Central memory CD8-positive, alpha-beta T cell (primary cell): ENCODE results near the gene SVIL.
A peak's percentile ranks its signal among the peaks of the same experiment; 100 is the strongest.
"Not testable (repeated sequence)": the region's sequence is repeated elsewhere in the genome, so short reads cannot be mapped to it uniquely, and the experiment has no call there.

ENCODE experiments used
- ATAC-seq: fragments of 150-1000 bp; cut with Tn5 transposase; replicated peaks from 2 replicates; pipeline ENCODE4 v1.10.0; 2022; ENCODE audit warnings: mild to moderate bottlenecking, moderate FRiP score, moderate number of reproducible peaks; ENCODE audit not compliant: poor library complexity, severe bottlenecking; ENCODE audit errors: extremely low read depth
- DNase-seq, 2 donors: peaks; one replicate each; pipeline ENCODE4 v3.0.0; 2021; ENCODE audit warnings: low spot score in 2 of 2
- H3K27ac Mint-ChIP-seq: one replicate; pipeline ENCODE4 v1.8.0; 2022; ENCODE audit warnings: low read depth, mild to moderate bottlenecking, moderate library complexity, mixed read lengths
- H3K27me3 Mint-ChIP-seq: one replicate; pipeline ENCODE4 v1.8.0; 2022; ENCODE audit warnings: mixed read lengths
- H3K36me3 Mint-ChIP-seq: one replicate; pipeline ENCODE4 v1.8.0; 2022; ENCODE audit warnings: mild to moderate bottlenecking, moderate library complexity, mixed read lengths; ENCODE audit not compliant: insufficient read depth
- H3K4me1 Mint-ChIP-seq: one replicate; pipeline ENCODE4 v1.8.0; 2022; ENCODE audit warnings: mixed read lengths
- H3K4me3 Mint-ChIP-seq: one replicate; pipeline ENCODE4 v1.8.0; 2022; ENCODE audit warnings: mild to moderate bottlenecking, moderate library complexity, mixed read lengths
- H3K9me3 Mint-ChIP-seq: one replicate; pipeline ENCODE4 v1.8.0; 2022; ENCODE audit warnings: mixed read lengths

SVIL gene

DNA sequence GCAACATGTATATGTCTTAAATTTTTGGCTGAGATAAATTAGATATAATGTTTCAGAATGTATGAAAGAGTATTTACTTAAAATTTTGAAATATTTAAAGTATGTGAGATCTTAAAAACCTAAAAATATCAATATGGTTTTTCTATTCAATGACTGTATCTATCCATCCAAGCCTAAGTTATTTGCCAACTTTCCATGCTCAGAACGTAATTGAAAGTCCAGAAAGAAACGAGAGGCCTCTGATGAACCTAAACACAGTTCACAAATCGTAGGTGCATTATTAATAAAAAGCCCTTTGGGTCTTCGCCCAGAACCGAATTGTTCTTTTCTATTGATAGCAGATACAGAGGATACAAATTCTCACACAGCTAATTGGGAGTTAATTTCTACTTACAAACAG, 6.5 kb downstream of the SVIL start:
- Mint-ChIP-seq H3K4me3 (no peak overlapping the region), H3K27me3 (no peaks in the 10 kb centered on the region), H3K4me1 (peaks cover 18% of the 10 kb centered on the region), H3K27ac (no peak overlapping the region), H3K9me3 (no peaks in the 10 kb centered on the region), H3K36me3 (peaks cover 2% of the 10 kb centered on the region)
- ATAC-seq (no peak), DNase-seq (no peak)

DNA sequence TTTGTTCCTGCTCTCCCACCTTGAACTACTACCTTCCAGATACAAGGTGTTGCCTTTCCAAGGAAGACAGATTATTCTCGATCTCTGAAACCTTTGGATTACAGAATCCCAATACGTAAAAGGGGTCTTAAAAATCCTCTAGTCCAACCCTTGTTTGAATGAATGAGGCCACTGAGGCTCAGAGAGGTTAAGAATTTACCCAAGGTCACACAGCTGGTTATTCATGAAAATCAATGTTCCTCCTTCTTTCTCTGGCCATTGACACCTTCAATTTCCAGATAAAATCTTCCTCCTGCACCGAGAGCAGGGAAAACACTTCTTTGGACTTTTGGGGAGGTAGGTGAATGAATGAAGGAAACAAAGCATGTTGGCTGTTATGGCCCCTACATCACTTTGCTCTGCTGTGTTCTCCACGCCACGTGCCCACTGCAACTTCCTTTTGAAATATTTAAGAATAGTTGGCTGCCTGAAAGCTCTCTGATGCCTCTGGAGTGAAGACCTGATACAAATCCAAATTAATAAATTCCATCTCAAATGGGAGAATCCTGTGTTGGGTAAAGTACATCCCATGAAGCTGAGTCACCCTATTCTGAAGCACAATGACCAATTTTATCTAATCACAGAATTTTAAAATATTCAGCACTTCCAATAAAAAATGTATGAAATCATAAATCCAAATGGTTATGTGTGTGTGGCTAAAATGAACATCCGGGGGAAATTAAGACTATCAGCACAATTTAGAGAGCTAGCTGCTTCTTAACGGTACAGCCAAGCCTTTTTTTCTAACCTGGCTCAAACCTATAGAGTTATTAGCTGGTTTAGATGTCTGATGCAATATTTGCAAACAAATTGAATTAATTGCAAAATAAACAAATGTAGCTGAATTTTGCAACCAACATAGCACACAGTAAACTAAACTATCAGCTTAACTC, 7.3 kb downstream of the SVIL start:
- H3K36me3 Mint-ChIP-seq, result no peaks in the 10 kb centered on the region
- H3K27me3 Mint-ChIP-seq, result no peaks in the 10 kb centered on the region
- no peak overlapping the region for H3K27ac Mint-ChIP-seq
- H3K9me3 Mint-ChIP-seq, result no peaks in the 10 kb centered on the region
- no peak for ATAC-seq
- no peak for DNase-seq
- H3K4me3 Mint-ChIP-seq, result no peak overlapping the region
- H3K4me1 Mint-ChIP-seq, result peaks cover 14% of the 10 kb centered on the region

DNA sequence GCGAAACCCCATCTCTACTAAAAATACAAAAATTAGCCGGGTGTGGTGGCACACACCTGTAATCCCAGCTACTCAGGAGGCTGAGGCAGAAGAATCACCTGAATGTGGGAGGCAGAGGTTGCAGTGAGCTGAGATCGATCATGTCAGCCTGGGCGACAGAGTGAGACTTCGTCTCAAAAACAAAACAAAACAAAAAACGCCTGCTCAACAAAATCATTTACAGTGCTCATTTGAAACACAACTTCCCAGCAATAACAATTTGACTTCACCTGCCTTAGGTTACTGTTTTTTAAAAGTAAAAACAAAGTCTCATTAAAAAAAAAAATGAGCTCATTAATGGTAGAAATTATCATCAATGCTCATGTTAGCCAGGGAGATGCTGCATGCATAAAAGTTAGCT, 10.4 kb downstream of the SVIL start:
- DNase-seq, H3K4me1 Mint-ChIP-seq, ATAC-seq, H3K27me3 Mint-ChIP-seq, H3K36me3 Mint-ChIP-seq, H3K9me3 Mint-ChIP-seq, H3K4me3 Mint-ChIP-seq, H3K27ac Mint-ChIP-seq: not testable (repeated sequence)

DNA sequence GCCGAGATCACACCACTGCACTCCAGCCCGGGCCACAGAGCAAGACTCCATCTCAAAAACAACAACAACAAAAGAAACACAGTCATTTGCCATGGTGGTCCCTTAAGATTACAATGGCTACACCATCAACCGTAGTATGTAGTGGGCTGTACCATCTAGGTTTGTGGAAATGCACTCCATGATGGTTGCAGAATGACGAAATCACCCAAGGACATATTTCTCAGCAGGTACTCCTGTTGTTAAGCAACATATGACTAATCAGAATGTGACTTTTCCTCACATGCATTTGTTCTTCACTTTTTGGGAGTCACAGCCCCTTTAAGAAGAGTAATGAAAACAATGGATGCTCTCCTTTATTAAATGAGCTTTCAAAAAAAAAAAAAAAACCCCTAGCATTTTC, 11.0 kb downstream of the SVIL start:
- Mint-ChIP-seq H3K27ac (no peak overlapping the region), H3K36me3 (no peaks in the 10 kb centered on the region)
- no peak for DNase-seq

DNA sequence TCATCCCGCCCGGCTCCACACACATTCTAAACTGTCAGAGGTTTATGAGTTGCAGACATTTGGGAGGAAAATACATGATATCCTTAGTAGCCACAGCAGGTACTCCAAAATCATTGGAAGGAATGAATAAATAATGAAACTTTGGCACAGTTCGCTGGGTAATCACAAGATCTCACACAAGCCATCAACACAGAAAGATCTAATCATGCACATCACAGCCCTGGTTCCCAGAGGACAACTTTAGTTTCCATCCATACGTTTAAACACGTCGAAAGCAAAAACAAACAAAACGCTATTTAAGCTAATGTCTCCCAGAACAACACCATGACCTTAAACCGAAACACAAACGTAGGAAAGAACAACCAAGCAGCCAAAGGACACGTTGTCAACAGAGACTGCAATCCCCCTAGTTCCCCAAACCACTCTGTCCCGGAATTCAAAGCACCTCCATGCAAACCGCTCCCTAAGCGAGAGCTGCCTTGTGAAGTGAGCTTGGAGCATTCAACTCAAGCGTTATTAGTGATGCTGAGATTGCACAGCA, 12.3 kb downstream of the SVIL start:
- Mint-ChIP-seq H3K4me3 (no peak overlapping the region), H3K27me3 (no peaks in the 10 kb centered on the region), H3K9me3 (no peaks in the 10 kb centered on the region), H3K4me1 (peaks cover 7% of the 10 kb centered on the region), H3K36me3 (no peaks in the 10 kb centered on the region), H3K27ac (no peak overlapping the region)
- ATAC-seq (no peak), DNase-seq (no peak)

More for the DNA sequence above, 11.0 kb downstream of the SVIL start:
- Mint-ChIP-seq H3K4me1 (peaks cover 7% of the 10 kb centered on the region), H3K27me3 (no peaks in the 10 kb centered on the region), H3K9me3 (no peaks in the 10 kb centered on the region), H3K4me3 (no peak overlapping the region)
- no peak for ATAC-seq

DNA sequence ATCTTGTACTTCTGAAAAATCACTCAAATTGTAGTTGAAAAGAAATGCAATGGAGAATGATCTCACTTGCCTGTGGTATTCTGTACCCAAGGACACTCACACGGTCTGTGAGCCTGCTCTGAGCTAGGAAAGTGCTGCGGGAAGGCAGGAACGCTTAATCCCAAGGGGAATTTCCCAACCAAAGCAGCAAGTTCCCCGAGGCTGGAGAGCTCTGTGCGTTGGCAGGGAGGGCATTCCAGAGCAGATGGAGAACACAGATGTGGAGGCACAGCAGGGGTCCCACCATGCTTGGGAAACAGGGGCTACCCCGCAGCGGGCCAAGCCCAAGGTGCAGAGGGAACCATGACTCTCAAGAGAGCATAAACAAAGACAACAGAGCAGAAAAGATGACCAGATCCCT, 13.6 kb downstream of the SVIL start:
- Mint-ChIP-seq H3K4me1 (peaks cover 7% of the 10 kb centered on the region), H3K27ac (peak overlapping the region; percentile 58), H3K4me3 (no peak overlapping the region), H3K36me3 (no peaks in the 10 kb centered on the region), H3K27me3 (no peaks in the 10 kb centered on the region), H3K9me3 (no peaks in the 10 kb centered on the region)
- ATAC-seq (no peak), DNase-seq (no peak)

DNA sequence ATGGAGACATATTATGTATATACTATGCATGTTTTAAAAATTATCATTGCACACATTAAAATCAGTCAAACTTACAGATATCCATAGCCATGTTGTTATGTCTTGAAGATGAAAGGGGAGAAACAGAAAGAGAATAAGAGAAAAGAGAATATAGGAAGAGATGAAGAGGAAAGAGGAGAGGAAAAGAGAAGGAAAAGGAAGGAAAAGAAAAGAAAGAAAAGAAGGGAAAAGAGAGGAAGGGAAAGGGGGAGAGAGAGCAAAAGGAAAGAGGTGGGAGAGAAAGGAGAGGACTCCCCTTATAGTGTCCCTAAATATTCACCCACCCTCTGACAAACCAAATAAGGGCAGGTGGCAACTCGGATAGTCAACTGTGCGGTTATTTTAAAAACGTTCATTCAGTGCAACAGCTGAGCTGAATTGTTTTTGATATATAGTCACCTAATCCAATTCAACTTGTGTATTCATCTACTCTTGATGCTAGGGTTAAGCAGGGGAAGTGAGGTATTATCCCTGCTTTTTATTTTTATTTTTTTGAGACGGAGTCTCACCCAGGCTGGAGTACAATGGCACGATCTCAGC, 14.6 kb downstream of the SVIL start:
- Mint-ChIP-seq H3K27ac (no peak overlapping the region), H3K4me1 (peaks cover 7% of the 10 kb centered on the region), H3K9me3 (no peaks in the 10 kb centered on the region), H3K27me3 (no peaks in the 10 kb centered on the region), H3K36me3 (no peaks in the 10 kb centered on the region), H3K4me3 (no peak overlapping the region)
- DNase-seq (no peak), ATAC-seq (no peak)

DNA sequence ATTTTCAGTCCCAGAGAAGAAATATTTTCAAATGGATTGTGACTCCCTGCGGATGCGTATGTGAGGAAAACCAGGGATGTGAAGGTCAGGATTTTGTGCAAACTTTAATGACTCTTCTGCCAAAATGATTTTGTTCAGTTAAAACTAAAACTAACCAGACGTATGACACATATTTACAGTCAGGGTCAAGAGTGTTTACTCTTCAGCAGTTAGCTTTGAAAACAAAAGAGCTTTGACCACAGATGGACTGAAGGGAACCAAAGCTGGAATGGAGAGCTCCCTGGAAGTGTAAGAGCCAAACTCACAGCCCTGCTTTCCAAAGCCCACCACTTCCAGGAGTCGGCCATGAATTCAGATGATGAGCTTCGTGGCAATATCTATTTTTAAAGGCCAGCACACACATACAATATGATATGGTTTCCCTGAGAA, 15.5 kb downstream of the SVIL start:
- Mint-ChIP-seq H3K9me3 (no peaks in the 10 kb centered on the region), H3K36me3 (no peaks in the 10 kb centered on the region), H3K4me1 (peaks cover 7% of the 10 kb centered on the region), H3K27ac (no peak overlapping the region), H3K27me3 (no peaks in the 10 kb centered on the region), H3K4me3 (no peak overlapping the region)
- DNase-seq (no peak), ATAC-seq (no peak)

DNA sequence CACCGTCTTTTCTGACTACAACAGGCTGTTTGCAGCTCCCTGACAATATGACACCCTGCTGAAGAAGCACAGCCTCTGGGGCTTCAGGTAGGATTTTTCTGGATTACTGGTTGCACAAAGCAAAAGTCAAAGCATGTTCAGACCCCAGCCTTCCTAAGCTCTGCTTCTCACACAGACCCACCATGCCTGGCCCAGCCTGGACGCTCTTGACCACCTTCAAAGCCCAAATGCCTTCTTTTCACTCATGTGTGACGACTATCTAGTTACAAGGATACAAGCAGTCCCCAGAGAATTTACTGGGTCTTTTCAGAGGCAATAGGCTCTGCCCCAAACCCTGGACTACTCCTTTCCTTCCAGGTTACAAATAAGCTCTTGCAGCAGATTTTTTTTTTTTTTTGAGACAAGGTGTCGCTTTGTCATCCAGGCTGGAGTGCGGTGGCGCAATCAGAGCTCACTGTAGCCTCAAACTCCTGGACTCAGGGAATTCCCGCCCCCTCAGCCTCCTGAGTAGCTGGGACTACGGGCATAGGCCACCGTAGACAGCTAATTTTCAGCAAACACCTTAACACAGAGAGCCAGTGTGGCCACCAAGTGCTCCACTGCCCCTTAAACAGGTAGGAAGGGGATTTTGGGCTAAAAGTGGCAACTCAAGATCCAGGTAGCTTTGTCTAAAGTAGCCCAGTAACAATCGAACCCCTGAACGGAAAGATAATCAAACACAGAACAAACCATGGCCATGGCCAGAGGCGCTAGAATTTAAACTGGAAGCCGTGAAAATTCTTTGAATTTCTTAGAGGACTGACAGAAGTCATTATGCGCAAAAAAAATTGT, 16.2 kb downstream of the SVIL start:
- Mint-ChIP-seq H3K36me3 (no peaks in the 10 kb centered on the region), H3K27me3 (no peaks in the 10 kb centered on the region), H3K9me3 (no peaks in the 10 kb centered on the region), H3K4me1 (peaks cover 7% of the 10 kb centered on the region), H3K4me3 (no peak overlapping the region), H3K27ac (no peak overlapping the region)
- ATAC-seq, result no peak
- no peak for DNase-seq

DNA sequence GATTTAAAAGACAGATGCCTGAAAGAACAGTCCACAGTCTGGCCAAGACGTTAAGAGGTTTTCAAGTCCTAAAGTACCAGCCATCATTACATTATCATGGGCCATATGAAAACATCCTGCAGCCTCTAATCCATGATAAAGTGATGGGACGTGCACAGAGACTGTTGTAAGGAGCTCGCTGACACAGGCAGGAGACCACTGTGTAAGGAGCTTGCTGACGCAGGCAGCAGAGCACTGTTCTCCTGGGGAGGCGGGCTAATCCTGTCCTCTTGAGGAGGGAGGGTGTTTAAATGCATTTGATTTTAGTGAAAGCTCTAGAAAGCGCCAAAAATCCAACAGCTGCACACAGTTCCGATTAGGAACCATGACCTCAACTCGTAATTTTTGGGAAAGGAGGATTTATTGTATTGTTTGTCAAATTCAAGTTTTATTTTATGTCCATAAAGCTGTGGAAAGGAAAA, 16.9 kb downstream of the SVIL start:
- Mint-ChIP-seq H3K27me3 (no peaks in the 10 kb centered on the region), H3K4me1 (peaks cover 7% of the 10 kb centered on the region), H3K9me3 (no peaks in the 10 kb centered on the region), H3K27ac (no peak overlapping the region), H3K36me3 (no peaks in the 10 kb centered on the region), H3K4me3 (no peak overlapping the region)
- no peak for DNase-seq
- ATAC-seq, result no peak

DNA sequence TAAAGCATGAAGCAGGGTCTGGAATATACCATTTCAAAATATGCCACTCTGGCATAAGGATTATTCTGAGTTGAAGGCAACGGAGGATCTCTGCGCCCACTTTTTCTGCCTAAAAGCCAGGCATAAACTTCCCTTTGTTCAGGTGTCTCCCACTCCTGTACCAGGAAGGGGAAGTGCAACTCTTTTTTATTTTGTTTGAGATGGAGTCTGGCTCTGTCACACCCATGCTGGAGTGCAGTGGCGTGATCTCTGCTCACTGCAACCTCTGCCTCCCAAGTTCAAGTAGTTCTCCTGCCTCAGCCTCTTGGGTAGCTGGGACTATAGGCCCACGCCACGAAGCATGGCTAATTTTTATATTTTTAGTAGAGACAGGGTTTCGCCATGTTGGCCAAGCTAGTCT, 18.2 kb downstream of the SVIL start:
- H3K27ac Mint-ChIP-seq, result no peak overlapping the region
- H3K36me3 Mint-ChIP-seq, result peaks cover 2% of the 10 kb centered on the region
- no peaks in the 10 kb centered on the region for H3K27me3 Mint-ChIP-seq
- ATAC-seq (no peak), DNase-seq (no peak)
- H3K4me1 Mint-ChIP-seq, result no peaks in the 10 kb centered on the region
- no peaks in the 10 kb centered on the region for H3K9me3 Mint-ChIP-seq
- no peak overlapping the region for H3K4me3 Mint-ChIP-seq

DNA sequence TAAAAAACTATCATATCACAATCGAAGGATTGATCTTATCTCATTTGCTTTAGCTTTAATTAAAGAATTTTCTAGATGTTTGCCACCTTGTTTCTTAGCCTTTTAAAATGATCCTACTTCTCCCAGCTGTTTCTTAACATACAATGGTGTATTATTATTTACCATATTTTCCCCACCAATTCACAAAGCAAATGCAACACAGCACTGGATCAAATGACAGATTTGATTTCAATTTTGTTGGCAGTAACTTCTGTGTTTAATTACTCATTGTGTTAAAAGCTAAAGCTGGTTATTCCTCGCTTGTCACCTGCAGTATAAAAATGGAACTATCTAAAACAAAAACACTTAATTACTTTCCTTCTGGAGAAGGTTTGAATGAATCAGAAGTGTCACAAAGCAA, 19.6 kb downstream of the SVIL start:
- Mint-ChIP-seq H3K27me3 (no peaks in the 10 kb centered on the region), H3K36me3 (peaks cover 2% of the 10 kb centered on the region), H3K27ac (no peak overlapping the region), H3K4me3 (no peak overlapping the region), H3K4me1 (no peaks in the 10 kb centered on the region), H3K9me3 (no peaks in the 10 kb centered on the region)
- ATAC-seq, result no peak
- DNase-seq, result no peak
